ENCODE data around the gene DHX34. TPM values are rescaled to one million over a fixed set of nuclear protein-coding genes. Genes with fewer than 3 reads are reported as not detected.
"Not testable (repeated sequence)": the region's sequence is repeated elsewhere in the genome, so short reads cannot be mapped to it uniquely, and the experiment has no call there.

The DHX34 gene
- total and polyA plus RNA-seq, 11 donors, result 3.7 to 13.3 (median 6.7) TPM

DNA sequence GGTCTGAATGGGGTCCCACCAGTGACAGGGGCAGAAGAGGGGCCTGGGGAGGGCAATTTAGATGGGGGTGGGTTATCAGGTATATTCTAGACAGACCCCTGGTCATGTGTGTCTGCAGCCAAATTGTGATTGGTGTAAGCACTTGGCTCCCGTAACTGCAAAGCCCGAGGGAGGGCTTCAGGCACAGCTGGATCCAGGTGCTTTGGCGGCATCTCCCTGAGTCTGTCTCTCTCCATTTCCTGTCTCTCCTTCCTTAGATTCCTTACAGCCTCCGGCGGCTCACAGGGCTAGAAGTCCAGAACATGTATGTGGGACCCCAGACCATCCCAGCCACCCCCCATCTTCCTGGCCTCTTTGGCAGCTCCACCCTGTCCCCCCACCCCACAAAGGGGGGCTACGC is 31.4 kb downstream of the DHX34 start:
- Histone ChIP-seq H3K4me1 (peaks cover 0 to 27% (median 4%) of the 10 kb centered on the region in 12 donors), H3K36me3 (peaks cover 0 to 65% (median 49%) of the 10 kb centered on the region in 9 donors), H3K27ac (no peak overlapping the region), H3K4me3 (no peak overlapping the region), H3K9me3 (no peaks in the 10 kb centered on the region), H3K27me3 (no peaks in the 10 kb centered on the region)
- no peak for DNase-seq
- WGBS, 4 donors, result 73 to 89% (median 87%) methylated on average over 5 to 6 of the region's 6 CpGs
- TF ChIP-seq POLR2A (IDR thresholded peaks at IDR 0.05) (no peak), CTCF (IDR thresholded peaks at IDR 0.05) (no peak)
- intact Hi-C loops (cut with DNase I), result no loop called here
- no peak for ATAC-seq

- peaks cover 0 to 60% (median 44%) of the 10 kb centered on the region in 9 donors for H3K36me3 ChIP-seq
- ATAC-seq, result no peak
Measured at GRCh38 chr19:47381121-47381520, 32.0 kb downstream of the DHX34 start.

GRCh38 chr19:47381653-47382279 is 32.7 kb downstream of the DHX34 start:
- 75 to 98% (median 85%) methylated on average over 5 to 11 of the region's 11 CpGs for WGBS, 4 donors
- H3K36me3 ChIP-seq, result peaks cover 0 to 53% (median 37%) of the 10 kb centered on the region in 9 donors
- intact Hi-C loops (cut with DNase I), result no loop called here

More at GRCh38 chr19:47381121-47381520, 32.0 kb downstream of the DHX34 start:
- DNase-seq, result no peak
- WGBS, 4 donors, result 93 to 96% (median 95%) methylated on average over 10 to 14 of the region's 14 CpGs
- no peaks in the 10 kb centered on the region for H3K9me3 ChIP-seq
- no peaks in the 10 kb centered on the region for H3K27me3 ChIP-seq
- H3K27ac ChIP-seq, result no peak overlapping the region
- no peak overlapping the region for H3K4me3 ChIP-seq
- TF ChIP-seq CTCF (IDR thresholded peaks at IDR 0.05), result no peak
- TF ChIP-seq POLR2A (IDR thresholded peaks at IDR 0.05), result no peak
- H3K4me1 ChIP-seq, result peaks cover 0 to 27% (median 4%) of the 10 kb centered on the region in 12 donors
- intact Hi-C loops (cut with DNase I), result no loop called here

GRCh38 chr19:47383890-47384289 is 34.8 kb downstream of the DHX34 start:
- H3K9me3 ChIP-seq; ATAC-seq; H3K4me3 ChIP-seq; DNase-seq; intact Hi-C loops (cut with DNase I); H3K27me3 ChIP-seq: not testable (repeated sequence)
- Histone ChIP-seq H3K4me1 (peaks cover 0 to 38% (median 0%) of the 10 kb centered on the region in 12 donors), H3K36me3 (peaks cover 0 to 37% (median 31%) of the 10 kb centered on the region in 9 donors), H3K27ac (peak overlapping the region in 1 of 12 donors; percentile 42)
- WGBS, 4 donors, result 76 to 88% (median 84%) methylated on average over 5 of the region's 5 CpGs

More at GRCh38 chr19:47381653-47382279, 32.7 kb downstream of the DHX34 start:
- TF ChIP-seq CTCF (IDR thresholded peaks at IDR 0.05) (no peak), POLR2A (IDR thresholded peaks at IDR 0.05) (no peak)
- peak in 1 of 5 donors; percentile 73 for DNase-seq
- Histone ChIP-seq H3K4me1 (peaks cover 0 to 27% (median 4%) of the 10 kb centered on the region in 12 donors), H3K27me3 (no peaks in the 10 kb centered on the region), H3K9me3 (no peaks in the 10 kb centered on the region), H3K27ac (peak overlapping the region in 1 of 12 donors; percentile 42), H3K4me3 (no peak overlapping the region)
- no peak for ATAC-seq

DNA sequence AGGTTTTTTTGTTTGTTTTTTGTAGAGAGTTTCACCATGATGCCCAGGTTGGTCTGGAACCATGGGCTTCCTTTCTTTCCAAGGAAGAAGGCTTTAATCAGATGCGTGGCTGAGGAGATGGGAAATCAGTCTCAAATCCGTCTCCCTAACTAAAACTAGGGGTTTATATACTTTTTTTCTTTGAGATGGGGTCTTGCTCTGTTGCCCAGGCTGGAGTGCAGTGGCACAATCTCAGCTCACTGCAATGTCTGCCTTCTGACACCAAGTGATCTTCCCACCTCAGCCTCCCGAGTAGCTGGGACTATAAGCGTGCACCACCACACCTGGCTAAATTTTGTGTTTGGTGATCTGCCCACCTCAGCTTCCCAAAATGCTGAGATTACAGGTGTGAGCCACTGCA is 35.4 kb downstream of the DHX34 start:
- H3K4me1 ChIP-seq, result peaks cover 0 to 45% (median 0%) of the 10 kb centered on the region in 12 donors
- peaks cover 0 to 32% (median 27%) of the 10 kb centered on the region in 9 donors for H3K36me3 ChIP-seq
- H3K27me3 ChIP-seq; H3K27ac ChIP-seq; DNase-seq; ATAC-seq; H3K9me3 ChIP-seq; H3K4me3 ChIP-seq; intact Hi-C loops (cut with DNase I): not testable (repeated sequence)
- 81 to 92% (median 86%) methylated on average over 4 of the region's 4 CpGs for whole genome bisulfite sequencing, 4 donors

GRCh38 chr19:47386582-47386981 is 37.5 kb downstream of the DHX34 start:
- WGBS, 4 donors, result 82 to 90% (median 87%) methylated on average over 12 of the region's 12 CpGs
- DNase-seq, result not testable (repeated sequence)
- intact Hi-C loops (cut with DNase I), result loop anchor here in 1 of 10 donors (5.0 kb wide), 1 partner anchor 94 kb away; no protein-coding TSS in a partner anchor

DNA sequence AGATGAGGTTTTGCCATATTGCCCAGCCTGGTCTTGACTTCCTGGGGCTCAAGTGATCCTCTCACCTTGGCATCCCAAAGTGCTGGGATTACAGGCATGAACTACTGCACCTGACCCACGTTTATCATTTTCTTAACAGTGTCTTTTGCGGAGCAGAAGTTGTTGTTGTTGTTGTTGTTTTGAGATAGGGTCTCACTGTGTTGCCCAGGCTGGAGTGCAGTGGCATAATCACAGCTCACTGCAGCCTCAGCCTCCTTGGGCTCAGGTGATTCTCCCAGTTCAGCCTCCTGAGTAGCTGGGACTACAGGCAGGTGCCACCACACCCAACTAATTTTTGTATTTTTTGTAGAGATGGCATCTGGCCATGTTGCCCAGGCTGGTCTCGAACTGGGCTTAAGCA is 38.5 kb downstream of the DHX34 start:
- H3K27me3 ChIP-seq, H3K4me3 ChIP-seq, ATAC-seq, H3K9me3 ChIP-seq, H3K36me3 ChIP-seq, DNase-seq: not testable (repeated sequence)
- WGBS, 4 donors, result 67 to 85% (median 81%) methylated on average over 3 of the region's 3 CpGs
- Histone ChIP-seq H3K27ac (peak overlapping the region in 1 of 12 donors; percentile 84), H3K4me1 (peaks cover 0 to 40% (median 0%) of the 10 kb centered on the region in 12 donors)
- intact Hi-C loops (cut with DNase I), result loop anchor here in 1 of 10 donors (5.0 kb wide), 1 partner anchor 95 kb away; no protein-coding TSS in a partner anchor

More at GRCh38 chr19:47386582-47386981, 37.5 kb downstream of the DHX34 start:
- not testable (repeated sequence) for H3K27ac ChIP-seq, H3K9me3 ChIP-seq, H3K4me3 ChIP-seq, H3K27me3 ChIP-seq, ATAC-seq
- Histone ChIP-seq H3K36me3 (peaks cover 0 to 11% (median 9%) of the 10 kb centered on the region in 9 donors), H3K4me1 (peaks cover 0 to 47% (median 0%) of the 10 kb centered on the region in 12 donors)

DNA sequence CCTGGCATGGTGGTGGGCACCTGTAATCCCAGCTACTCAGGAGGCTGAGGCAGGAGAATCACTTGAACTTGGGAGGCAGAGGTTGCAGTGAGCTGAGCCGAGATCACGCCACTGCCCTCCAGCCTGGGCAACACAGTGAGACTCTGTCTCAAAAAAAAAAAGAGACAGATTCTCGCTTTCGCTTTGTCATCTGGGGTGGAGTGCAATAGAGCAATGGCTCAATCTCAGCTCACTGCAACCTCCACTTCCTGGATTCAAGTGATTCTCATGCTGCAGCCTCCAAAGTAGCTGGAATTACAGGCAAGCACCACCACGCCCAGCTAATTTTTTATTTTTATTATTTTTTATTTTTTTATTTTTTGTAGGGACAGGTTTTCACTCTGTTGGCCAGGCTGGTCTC is 39.6 kb downstream of the DHX34 start:
- 78 to 83% (median 80%) methylated on average over 5 of the region's 5 CpGs for whole genome bisulfite sequencing, 4 donors
- not testable (repeated sequence) for DNase-seq, H3K9me3 ChIP-seq, H3K36me3 ChIP-seq, H3K4me3 ChIP-seq, H3K27me3 ChIP-seq
- H3K4me1 ChIP-seq, result peaks cover 0 to 31% (median 0%) of the 10 kb centered on the region in 12 donors
- ATAC-seq, result peak in 1 of 4 donors; percentile 36
- intact Hi-C loops (cut with DNase I), result loop anchor here in 1 of 10 donors (5.0 kb wide), 1 partner anchor 96 kb away; no protein-coding TSS in a partner anchor
- H3K27ac ChIP-seq, result peak overlapping the region in 1 of 12 donors; percentile 84

All from heart left ventricle (tissue), 16 donors.